AG08396 (cell line): ENCODE measurements around the gene C10orf120.

Source experiments
- DNase-seq: peaks from one replicate; pipeline ENCODE4 v3.0.0; 2012; ENCODE audit warnings: low spot score, mixed read lengths

The C10orf120 gene

GRCh38 chr10:122660696-122661095 lies 39.0 kb downstream of the C10orf120 start:
- no peak for DNase-seq

GRCh38 chr10:122659651-122660050 lies 40.0 kb downstream of the C10orf120 start:
- no peak for DNase-seq

DNA sequence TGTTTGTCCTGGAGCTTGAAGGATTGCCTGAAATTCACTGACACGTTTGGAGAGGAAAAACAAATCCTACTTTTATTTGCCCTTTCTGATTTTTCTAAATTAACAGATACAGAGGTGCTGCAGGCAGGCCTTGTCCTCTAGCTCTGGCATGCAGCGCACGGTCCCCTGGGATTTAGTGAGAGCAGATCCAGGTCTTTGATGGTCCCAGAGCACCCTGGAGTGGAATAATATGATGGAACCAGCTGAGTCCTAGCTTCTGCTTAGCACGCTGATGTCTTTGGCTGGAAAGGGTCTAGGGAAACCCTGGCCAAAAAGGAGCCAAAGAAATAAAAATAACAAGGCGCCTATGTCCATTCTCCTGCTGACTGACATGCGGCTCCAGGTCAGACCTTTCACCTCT lies 40.5 kb downstream of the C10orf120 start:
- DNase-seq = no peak

DNA sequence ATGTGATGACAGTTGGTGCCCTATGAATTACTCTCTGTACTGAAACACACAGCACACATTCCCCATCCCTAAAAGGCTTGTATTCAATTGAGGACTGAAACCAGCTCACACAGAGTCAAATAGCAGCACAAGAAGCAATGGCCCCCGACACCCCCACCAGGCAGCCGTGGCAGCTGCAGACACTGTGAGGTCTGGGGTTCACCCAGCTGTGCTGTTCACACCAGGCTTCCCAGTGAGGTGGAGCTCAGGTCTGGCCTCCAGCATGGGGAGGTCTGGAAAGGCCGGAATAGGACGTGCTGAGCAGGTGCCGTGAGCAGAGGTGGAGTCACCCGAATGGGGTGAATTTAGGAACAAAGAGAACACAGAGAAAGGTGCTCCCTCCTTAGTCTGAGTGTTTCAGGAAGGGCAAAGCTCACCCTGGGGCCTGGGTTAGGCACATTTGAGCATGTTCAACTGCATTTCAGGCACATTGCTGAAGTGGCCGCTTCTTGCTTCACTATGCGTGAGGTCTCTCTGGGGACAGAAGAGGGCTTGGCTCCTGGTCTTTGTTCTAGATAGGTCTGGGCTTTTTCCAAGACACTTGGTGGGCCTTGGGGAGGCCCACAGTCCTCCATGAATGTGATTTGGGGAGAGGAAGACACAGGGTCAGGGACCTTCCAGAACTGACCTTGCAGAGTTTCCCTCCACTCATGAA lies 41.1 kb downstream of the C10orf120 start:
- no peak for DNase-seq

- DNase-seq = no peak
Measured at GRCh38 chr10:122657729-122658128, 41.9 kb downstream of the C10orf120 start.

DNA sequence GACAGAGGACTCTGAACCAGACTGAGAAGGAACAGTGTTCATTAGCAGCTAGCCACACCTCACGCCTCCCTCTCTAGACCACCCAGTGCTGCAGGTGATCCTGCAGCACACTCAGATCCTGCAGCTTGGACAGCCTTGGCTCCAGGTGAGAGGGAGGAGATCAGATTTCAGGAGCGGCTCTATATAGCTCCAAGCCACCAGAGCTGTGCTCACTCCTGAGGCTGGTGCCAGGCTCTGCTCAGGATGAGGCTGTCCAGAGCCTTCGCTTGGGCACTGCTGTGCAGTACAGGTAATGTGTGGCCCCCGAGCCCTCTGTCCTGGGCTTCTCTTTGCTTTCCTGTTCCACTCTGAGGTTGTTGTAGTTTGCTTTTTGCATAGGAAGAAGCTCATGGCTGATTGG lies 42.4 kb downstream of the C10orf120 start:
- DNase-seq = no peak

GRCh38 chr10:122656741-122657140 lies 42.9 kb downstream of the C10orf120 start:
- no peak for DNase-seq

- DNase-seq = no peak
Measured at GRCh38 chr10:122656308-122656705, 43.3 kb downstream of the C10orf120 start.

DNA sequence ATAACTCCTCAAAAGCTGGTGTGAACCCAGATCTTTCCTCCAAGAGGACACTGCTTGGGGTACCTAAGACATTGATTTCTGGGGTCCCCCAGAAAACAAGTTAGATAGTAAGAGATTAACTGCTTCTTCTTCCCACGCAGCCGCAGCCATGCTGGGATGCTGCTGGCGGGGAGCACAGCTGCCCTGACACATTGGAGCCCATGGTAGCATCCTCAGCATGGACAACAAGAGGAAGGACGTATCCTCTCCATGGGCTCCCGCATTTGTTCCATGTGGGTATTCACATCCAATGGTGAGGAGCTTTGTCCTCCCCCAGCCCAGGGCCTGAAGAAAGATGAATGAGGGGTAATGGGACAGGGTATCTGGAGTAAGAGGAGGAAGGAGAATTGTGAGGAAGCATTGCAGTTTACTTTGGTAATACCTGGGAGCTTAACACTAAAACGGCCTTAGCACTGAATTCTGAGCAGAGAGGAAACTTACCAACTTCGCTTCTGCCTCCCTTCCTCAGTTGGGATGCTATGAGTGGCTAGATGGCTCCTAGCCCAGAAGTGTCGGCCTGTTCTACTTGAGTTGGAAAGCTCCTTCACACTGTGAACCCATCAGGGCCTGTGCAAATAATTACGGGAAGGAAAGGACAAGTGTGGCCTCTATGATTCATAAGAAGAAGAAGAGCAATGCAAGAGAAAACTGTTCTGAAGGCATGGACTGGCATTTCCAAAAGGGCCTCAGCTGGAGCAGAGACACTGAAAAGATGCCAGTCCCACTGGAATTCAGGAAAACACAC lies 43.9 kb downstream of the C10orf120 start:
- no peak for DNase-seq

DNA sequence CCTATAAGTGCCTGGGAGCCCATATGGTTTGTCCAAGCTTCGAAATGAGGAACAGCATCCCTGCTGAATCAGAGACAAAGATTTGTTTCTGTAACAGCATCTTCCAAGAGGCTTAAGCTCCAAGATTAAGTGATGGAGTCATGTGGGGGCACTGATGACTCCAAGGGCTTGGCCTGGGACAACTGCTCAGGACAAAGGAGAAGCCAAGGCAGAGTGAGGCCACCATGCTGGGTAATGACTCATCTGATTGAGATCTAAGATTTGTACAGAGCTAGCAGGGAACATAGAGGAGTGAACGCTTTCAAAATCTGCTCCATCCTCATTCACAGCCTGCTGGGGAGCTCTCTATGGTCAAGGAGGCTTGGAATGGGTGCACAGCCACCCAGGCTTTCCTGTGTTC lies 49.3 kb downstream of the C10orf120 start:
- no peak for DNase-seq

GRCh38 chr10:122649903-122650302 lies 49.7 kb downstream of the C10orf120 start:
- DNase-seq = no peak

DNA sequence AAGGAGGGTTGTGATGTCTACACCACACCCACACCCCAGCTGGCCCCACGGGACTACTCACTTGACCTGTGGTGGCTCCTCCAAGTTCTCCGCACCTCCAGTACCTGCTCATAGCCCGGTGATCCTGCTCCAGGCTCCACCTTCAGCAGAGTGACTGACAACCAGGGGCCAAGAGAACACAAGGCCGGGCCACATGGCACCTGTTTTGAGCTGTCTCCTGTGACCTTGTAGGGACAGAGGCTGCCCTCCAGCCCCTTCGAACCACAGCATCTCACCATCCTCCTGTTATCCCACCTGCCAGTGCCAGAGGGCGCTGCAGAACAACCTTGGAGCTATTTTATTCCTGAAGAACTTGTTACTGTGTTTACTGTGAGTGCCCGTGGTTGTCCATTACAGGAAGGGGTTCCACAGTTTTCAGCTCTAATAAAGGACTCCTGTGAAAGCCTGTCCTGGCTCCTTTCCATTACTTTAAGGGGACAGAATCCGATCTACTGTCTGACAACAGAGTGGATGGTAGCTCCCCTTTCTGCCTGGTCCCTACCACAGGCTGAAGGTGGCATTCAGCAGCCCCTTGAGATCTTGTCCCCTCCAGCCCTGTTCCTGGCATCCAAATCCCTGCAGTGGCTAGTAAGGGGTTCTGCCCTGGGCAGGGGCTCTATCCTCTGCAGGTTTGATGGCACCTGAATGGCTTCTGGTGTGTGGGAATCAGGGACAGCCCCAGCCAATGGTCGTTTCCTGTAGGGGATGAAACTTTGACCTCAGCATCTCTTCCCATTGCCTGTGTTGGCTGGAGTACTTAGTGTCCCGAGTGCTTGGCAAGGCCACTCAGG lies 50.8 kb downstream of the C10orf120 start:
- peak; percentile 27 for DNase-seq
